Endothelial cell (in vitro differentiated cells): Measurements from ENCODE around the gene TBC1D1. TPM values are rescaled to one million over a fixed set of nuclear protein-coding genes. Genes with fewer than 3 reads are reported as not detected.

Experiments
- DNase-seq: peaks from one replicate; pipeline ENCODE4 v3.0.0; 2021; ENCODE audit warnings: low spot score
- H3K27ac Mint-ChIP-seq: one replicate; pipeline ENCODE4 v1.8.0; 2021; ENCODE audit warnings: mixed read lengths, inconsistent platforms; ENCODE audit not compliant: unreplicated experiment
- H3K27me3 Mint-ChIP-seq: one replicate; pipeline ENCODE4 v1.8.0; 2021; ENCODE audit warnings: mild to moderate bottlenecking, moderate library complexity, mixed read lengths, inconsistent platforms; ENCODE audit not compliant: unreplicated experiment
- H3K36me3 Mint-ChIP-seq: one replicate; pipeline ENCODE4 v1.8.0; 2021; ENCODE audit warnings: mild to moderate bottlenecking, low read depth, mixed read lengths, inconsistent platforms; ENCODE audit not compliant: unreplicated experiment
- H3K4me1 Mint-ChIP-seq: one replicate; pipeline ENCODE4 v1.8.0; 2021; ENCODE audit warnings: mild to moderate bottlenecking, mixed read lengths, inconsistent platforms; ENCODE audit not compliant: unreplicated experiment
- H3K4me3 Mint-ChIP-seq: one replicate; pipeline ENCODE4 v1.8.0; 2021; ENCODE audit warnings: mild to moderate bottlenecking, mixed read lengths, inconsistent platforms; ENCODE audit not compliant: unreplicated experiment
- H3K9me3 Mint-ChIP-seq: one replicate; pipeline ENCODE4 v1.8.0; 2021; ENCODE audit warnings: mixed read lengths, inconsistent platforms; ENCODE audit not compliant: unreplicated experiment
- total RNA-seq: library from RNA; stranded (reverse); fragmentation: NEBNext Ultra II Directional; extraction: Animal tissue kit (Norgen Biotek cat#: 25700); gene quantifications from one replicate; pipeline ENCODE4 v1.2.1, GENCODE V29; 2021; ENCODE audit not compliant: unreplicated experiment
- TF ChIP-seq, protein P1 (sequence below): fragments of 200-600 bp; sonication (generic); IDR thresholded peaks from one replicate; pipeline ENCODE4 v1.5.0; 2021; ENCODE audit warnings: antibody characterized with exemption; ENCODE audit not compliant: unreplicated experiment

The TBC1D1 gene
- total RNA-seq, 1 donor from 2014 or later, result 139 TPM

DNA sequence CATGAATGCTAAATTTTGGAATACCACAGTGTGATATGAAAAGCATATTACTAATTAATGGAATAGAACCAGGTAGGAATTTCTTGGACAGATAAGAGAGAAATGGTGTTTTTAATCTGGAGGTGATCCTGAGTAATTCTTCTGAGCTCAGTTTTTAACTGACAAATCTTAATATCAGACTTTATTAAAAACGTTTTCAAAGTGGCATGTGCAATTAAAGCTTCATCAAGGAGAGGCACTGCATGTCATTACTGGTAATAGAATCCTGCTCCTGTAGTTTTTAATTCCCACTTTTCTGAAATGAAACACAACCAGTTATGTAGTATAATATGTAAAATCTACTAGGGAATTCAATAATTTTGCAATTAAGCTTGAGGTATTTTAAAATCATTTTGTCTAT, 62.3 kb downstream of the TBC1D1 start:
- Mint-ChIP-seq H3K9me3 (no peaks in the 10 kb centered on the region), H3K36me3 (no peaks in the 10 kb centered on the region), H3K27ac (no peak overlapping the region), H3K27me3 (no peaks in the 10 kb centered on the region), H3K4me1 (no peaks in the 10 kb centered on the region), H3K4me3 (no peak overlapping the region)
- no peak for DNase-seq
- TF ChIP-seq, protein P1, sequence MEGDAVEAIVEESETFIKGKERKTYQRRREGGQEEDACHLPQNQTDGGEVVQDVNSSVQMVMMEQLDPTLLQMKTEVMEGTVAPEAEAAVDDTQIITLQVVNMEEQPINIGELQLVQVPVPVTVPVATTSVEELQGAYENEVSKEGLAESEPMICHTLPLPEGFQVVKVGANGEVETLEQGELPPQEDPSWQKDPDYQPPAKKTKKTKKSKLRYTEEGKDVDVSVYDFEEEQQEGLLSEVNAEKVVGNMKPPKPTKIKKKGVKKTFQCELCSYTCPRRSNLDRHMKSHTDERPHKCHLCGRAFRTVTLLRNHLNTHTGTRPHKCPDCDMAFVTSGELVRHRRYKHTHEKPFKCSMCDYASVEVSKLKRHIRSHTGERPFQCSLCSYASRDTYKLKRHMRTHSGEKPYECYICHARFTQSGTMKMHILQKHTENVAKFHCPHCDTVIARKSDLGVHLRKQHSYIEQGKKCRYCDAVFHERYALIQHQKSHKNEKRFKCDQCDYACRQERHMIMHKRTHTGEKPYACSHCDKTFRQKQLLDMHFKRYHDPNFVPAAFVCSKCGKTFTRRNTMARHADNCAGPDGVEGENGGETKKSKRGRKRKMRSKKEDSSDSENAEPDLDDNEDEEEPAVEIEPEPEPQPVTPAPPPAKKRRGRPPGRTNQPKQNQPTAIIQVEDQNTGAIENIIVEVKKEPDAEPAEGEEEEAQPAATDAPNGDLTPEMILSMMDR, result no peak

DNA sequence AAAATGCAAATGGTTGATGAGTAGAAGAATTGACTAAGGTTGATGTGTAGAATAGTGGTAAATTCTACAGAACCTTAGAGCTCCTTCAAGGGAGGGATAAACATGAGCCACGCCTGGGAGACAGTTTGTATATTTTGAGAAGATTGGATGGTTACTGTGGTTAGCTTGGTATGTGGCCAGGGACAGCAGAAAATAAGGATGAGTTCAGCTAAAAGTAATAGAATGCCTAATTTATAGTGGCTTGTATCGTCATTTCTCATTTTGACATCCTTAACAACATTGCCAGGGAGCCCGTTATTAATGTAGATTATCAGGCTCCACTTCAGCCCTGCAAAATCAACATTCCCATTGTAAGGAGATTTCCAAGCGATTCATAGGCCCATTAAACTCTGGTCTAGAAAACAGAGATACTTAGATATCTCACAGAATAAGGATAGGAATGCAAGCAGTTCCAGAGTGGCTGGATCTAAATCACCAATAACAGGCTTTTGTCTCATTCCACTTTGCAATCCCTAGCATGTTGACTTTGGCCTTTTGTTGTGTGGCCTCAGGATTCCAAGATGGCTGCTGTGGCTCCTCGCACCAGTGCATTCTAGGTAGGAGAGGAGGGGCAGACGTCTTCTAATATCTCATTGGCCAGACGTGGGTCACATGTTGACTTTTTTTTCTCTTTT, 62.9 kb downstream of the TBC1D1 start:
- H3K27ac Mint-ChIP-seq, result no peak overlapping the region
- TF ChIP-seq, protein P1, result no peak
- no peaks in the 10 kb centered on the region for H3K36me3 Mint-ChIP-seq
- no peak overlapping the region for H3K4me3 Mint-ChIP-seq
- DNase-seq, result no peak
- no peaks in the 10 kb centered on the region for H3K27me3 Mint-ChIP-seq
- no peaks in the 10 kb centered on the region for H3K9me3 Mint-ChIP-seq
- no peaks in the 10 kb centered on the region for H3K4me1 Mint-ChIP-seq

DNA sequence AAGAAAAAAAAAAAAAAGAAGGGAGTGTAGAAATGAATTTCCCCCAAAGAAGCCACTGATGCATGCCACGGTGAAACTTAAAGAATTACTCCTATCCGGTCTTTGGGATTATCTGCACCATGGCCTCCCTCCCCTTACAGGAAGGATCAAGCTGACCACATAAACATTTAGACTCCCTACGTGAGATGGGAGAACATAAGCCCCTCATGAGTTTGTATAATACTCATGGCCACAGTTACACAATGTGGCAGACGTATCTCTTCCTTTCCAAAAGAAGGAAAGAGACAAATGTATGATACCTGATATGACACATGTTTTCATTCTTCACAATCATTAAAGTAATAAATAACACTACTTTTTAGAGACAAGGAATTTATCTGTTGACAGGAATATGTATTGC, 66.1 kb downstream of the TBC1D1 start:
- Mint-ChIP-seq H3K4me3 (no peak overlapping the region), H3K36me3 (no peaks in the 10 kb centered on the region), H3K27me3 (peaks cover 1% of the 10 kb centered on the region), H3K4me1 (no peaks in the 10 kb centered on the region), H3K27ac (no peak overlapping the region), H3K9me3 (no peaks in the 10 kb centered on the region)
- TF ChIP-seq, protein P1, result no peak
- DNase-seq, result no peak

DNA sequence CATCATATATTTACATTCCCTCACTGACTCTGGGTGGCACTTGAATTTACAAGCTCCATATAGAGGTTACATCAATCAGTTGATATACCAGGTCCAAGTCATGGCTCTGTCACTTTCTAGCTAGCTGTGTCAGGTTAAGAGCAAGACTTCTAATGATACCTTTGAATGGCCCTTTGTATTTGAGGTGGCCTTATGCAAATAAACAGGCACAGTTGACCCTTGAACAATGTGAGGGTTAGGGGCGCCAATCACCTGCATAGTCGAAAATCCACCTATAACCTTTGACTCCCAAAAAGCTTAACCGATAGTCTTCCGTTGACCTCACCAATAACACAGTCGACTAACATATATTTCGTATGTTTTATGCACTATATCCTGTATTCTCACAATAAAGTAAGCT, 68.0 kb downstream of the TBC1D1 start:
- no peaks in the 10 kb centered on the region for H3K4me1 Mint-ChIP-seq
- H3K9me3 Mint-ChIP-seq, result no peaks in the 10 kb centered on the region
- no peak overlapping the region for H3K27ac Mint-ChIP-seq
- H3K27me3 Mint-ChIP-seq, result peaks cover 1% of the 10 kb centered on the region
- no peaks in the 10 kb centered on the region for H3K36me3 Mint-ChIP-seq
- H3K4me3 Mint-ChIP-seq, result no peak overlapping the region
- DNase-seq, result no peak
- TF ChIP-seq, protein P1, result no peak

DNA sequence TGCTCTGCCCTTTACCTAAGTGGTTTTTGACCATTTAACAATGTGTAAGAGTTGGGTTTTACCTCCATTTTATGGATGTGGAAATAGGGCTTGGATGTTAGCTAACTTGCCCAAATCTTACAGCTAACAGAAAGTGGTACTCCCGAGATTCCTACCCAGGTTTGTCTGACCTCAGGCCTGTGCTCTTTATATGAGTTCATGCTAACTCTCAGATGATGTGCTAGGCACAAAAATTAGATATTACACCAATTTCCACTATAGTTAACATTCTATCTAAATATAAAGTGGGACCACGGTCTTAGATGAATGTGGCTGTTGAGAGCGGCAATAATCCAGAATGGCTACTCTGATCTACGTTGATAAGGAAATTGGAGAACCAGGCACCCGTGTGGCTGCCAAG, 69.2 kb downstream of the TBC1D1 start, which contains the start of gene PTTG2:
PTTG2 (plus strand) TSS at position 301 of the 400 bp plus-strand sequence; CDS start at position 338, 37 bp downstream.
- no peak for DNase-seq
- no peak within 1 kb of the TSS for H3K4me3 Mint-ChIP-seq
- no peak within 1 kb of the TSS for H3K27ac Mint-ChIP-seq
- TF ChIP-seq, protein P1, result no peak
- H3K27me3 Mint-ChIP-seq, result peaks cover 1% of the 10 kb centered on the region
- H3K36me3 Mint-ChIP-seq, result no peaks in the 10 kb centered on the region
- no peaks in the 10 kb centered on the region for H3K4me1 Mint-ChIP-seq
- H3K9me3 Mint-ChIP-seq, result no peaks in the 10 kb centered on the region
